ENCODE measurements around the gene HDAC9.
"Not testable (repeated sequence)": the region's sequence is repeated elsewhere in the genome, so short reads cannot be mapped to it uniquely, and the experiment has no call there.

Gene HDAC9

DNA sequence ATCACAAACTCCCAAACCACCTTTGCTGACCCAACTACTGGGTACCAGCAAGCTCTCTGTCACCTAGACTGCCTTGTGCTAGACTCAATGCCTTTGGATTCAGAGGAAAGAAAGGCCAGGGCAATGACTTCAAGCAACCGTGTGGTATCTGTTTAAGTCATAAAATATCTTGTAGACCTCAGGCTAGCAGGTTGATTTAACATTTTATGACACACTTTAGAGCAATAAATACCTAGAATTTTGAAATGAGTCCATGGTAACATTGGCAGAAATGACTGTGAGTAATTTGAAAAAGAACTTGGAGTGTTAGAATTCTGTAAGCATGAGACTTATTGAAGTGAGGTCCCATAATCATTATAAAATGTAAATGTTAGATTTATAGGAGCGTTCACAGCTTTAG, 534.7 kb downstream of the HDAC9 start:
- no peak for DNase-seq (ENCODE audit: low read depth)

- DNase-seq (ENCODE audit: low read depth), result not testable (repeated sequence)
Observed at GRCh38 chr7:19032942-19033341, 537.4 kb downstream of the HDAC9 start.

DNA sequence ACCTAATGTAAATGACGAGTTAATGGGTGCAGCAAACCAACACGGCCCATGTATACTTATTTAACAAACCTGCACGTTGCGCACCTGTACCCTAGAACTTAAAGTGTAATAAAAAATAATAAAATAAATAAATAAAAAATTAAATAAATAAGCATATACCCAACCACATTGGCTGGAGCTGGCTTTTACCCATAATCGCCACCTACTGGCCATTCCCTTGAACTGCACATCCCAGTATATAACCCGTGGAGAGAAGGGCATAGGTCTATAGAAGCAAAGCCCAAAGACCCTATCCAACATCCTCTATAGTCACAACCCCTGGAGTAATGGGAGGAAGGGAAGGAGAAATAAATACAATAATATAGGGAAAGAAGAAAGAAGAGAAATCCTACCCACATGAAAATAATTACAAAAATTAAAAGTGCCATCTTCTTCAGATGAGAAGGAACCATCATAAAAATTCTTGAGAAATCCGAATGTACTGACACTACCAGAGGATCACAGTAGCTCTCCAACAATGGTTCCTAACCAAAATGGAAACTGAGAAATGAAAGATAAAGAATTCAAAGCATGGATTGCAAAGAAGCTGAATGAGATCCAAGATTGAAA, 556.3 kb downstream of the HDAC9 start:
- no peak for DNase-seq (ENCODE audit: low read depth)
